ENCODE data around the gene ZBTB7B.
A peak's percentile ranks its signal among the peaks of the same experiment; 100 is the strongest.

ZBTB7B gene

DNA sequence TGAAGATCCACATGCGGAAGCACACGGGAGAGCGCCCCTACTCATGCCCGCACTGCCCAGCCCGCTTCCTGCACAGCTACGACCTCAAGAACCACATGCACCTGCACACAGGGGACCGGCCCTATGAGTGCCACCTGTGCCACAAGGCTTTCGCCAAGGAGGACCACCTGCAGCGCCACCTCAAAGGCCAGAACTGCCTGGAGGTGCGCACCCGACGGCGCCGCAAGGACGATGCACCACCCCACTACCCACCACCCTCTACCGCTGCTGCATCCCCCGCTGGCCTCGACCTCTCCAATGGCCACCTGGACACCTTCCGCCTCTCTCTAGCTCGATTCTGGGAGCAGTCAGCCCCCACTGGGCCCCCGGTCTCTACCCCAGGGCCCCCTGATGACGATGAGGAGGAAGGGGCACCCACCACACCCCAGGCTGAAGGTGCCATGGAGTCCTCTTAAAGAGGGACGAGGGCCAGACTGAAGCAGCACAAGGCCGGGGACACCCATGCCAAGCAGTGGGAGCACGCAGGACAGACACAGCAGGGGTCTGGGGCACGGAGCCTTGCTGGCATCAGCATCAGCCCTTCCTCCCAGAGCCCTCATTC is 13.7 kb downstream of the ZBTB7B start:
- TF ChIP-seq, protein P1, sequence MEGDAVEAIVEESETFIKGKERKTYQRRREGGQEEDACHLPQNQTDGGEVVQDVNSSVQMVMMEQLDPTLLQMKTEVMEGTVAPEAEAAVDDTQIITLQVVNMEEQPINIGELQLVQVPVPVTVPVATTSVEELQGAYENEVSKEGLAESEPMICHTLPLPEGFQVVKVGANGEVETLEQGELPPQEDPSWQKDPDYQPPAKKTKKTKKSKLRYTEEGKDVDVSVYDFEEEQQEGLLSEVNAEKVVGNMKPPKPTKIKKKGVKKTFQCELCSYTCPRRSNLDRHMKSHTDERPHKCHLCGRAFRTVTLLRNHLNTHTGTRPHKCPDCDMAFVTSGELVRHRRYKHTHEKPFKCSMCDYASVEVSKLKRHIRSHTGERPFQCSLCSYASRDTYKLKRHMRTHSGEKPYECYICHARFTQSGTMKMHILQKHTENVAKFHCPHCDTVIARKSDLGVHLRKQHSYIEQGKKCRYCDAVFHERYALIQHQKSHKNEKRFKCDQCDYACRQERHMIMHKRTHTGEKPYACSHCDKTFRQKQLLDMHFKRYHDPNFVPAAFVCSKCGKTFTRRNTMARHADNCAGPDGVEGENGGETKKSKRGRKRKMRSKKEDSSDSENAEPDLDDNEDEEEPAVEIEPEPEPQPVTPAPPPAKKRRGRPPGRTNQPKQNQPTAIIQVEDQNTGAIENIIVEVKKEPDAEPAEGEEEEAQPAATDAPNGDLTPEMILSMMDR (IDR thresholded peaks at IDR 0.05; ENCODE audit: low read depth, low read length, missing control alignments) = no peak
- no peak for DNase-seq (ENCODE audit: low read depth)
- no peak overlapping the region for H3K4me3 ChIP-seq (ENCODE audit: low read depth, low read length)
- in situ Hi-C loops (cut with HindIII; ENCODE audit: low sequenced_read_pairs) = loop anchor here (5.0 kb wide), 1 partner anchor 144 kb away; the partner anchor contains the start of gene KCNN3

- DNase-seq (ENCODE audit: low read depth) = peak; percentile 72
- in situ Hi-C loops (cut with HindIII; ENCODE audit: low sequenced_read_pairs) = loop anchor here (5.0 kb wide), 1 partner anchor 145 kb away; the partner anchor contains the start of gene KCNN3
- TF ChIP-seq, protein P1 (IDR thresholded peaks at IDR 0.05; ENCODE audit: low read depth, low read length, missing control alignments) = peak; percentile 99
- H3K4me3 ChIP-seq (ENCODE audit: low read depth, low read length) = peak overlapping the region; percentile 36
Observed at GRCh38 chr1:155017041-155017945, 14.7 kb downstream of the ZBTB7B start.

DNA sequence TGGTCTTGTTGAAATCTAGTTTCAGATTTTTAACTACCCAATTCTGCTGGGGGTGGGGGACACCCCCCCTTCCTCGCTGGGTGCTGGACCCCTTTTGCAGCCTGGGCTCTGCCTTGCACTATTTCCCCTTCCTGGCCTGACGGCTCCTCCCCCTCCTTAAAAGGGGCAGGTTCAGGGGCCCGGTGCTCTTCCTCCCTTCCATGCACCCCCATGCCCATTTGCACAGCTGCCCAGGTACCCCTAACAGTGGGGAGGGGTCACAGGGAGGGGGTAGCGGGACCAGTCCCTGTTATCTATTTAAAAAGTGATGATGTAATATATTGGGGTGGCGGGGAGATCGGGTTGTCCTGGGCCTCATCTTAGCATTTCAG is 15.3 kb downstream of the ZBTB7B start:
- DNase-seq (ENCODE audit: low read depth) = no peak
- H3K4me3 ChIP-seq (ENCODE audit: low read depth, low read length) = peak overlapping the region; percentile 36
- TF ChIP-seq, protein P1 (IDR thresholded peaks at IDR 0.05; ENCODE audit: low read depth, low read length, missing control alignments) = no peak
- in situ Hi-C loops (cut with HindIII; ENCODE audit: low sequenced_read_pairs) = loop anchor here (5.0 kb wide), 1 partner anchor 146 kb away; the partner anchor contains the start of gene KCNN3

DNA sequence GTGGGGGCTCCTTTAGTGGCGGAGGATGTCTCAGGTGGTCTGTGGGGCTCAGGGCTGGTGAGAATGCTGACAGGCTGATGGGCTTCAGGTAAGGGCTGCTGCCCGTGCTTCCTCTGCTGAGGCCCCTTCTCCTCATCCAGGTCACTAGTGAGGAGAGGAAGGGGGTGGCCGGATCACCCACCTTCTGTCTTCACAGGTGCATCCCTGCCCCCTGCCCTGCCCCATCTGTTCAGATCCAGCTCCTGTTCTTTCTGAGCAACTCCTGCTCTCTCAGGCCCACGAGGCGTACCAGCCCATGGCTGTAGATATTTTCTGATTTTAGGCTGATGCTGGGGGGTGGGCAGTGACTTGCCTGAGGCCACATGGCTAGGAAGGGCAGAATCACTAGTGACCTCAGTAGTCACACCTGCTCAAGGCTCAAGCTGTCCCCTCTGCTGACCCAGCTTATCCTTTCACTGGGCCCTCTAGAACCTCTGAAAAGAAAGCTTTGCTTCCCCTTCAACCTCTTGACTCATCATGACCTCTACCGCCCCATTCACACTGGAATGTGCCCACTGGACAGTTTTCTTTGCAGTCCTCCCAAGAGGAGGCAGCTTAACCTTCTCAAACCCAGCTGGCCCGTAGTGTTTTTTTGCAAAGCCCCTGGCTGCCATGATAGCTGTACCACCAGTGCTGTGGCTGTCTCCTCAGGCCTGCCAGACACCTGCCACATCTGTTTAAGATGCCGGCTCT is 16.2 kb downstream of the ZBTB7B start:
- H3K4me3 ChIP-seq (ENCODE audit: low read depth, low read length) = no peak overlapping the region
- in situ Hi-C loops (cut with HindIII; ENCODE audit: low sequenced_read_pairs) = loop anchor here (5.0 kb wide), 1 partner anchor 146 kb away; the partner anchor contains the start of gene KCNN3
- TF ChIP-seq, protein P1 (IDR thresholded peaks at IDR 0.05; ENCODE audit: low read depth, low read length, missing control alignments) = no peak
- no peak for DNase-seq (ENCODE audit: low read depth)

DNA sequence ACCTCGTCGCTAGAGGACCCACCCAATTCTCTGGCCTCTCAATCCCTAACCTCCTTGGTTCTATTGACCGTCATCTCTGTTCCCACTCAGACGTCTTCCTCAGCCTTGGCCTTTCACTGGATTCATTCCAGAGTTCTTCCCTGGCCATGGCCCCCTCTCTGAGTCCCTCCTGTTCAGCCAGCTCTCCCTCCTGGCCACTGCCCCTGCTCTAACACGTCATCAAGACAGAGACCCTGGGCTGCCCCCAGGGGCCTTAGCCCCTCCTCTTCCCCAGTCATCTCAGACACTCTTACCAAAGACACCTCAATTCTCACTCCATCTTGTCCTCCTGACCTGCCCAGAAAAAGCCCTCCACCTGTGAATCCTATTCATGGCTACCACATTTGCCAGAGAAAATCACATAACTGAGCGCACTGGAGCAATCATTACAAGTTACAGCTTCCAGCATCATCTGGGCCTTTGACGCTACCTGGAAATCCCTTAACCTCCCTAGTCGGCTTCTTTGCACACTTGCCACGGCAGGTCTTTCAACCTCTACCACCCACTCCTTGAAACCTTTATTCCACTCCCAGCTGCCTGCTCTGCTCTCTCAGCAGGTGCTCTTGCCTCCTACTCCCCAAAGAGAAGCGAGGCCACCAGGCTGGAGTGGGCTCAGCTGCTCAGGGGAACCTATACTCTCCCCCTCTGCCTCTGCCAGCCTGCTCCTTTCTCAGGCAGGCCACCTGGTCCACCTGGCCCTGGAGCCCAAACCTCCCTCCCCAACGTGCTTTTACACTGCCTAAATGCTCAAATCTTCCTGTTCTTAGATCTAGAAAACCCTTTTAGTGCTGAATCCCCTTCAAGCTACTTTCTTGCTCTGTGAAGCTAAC is 17.0 kb downstream of the ZBTB7B start:
- DNase-seq (ENCODE audit: low read depth) = no peak
- no peak overlapping the region for H3K4me3 ChIP-seq (ENCODE audit: low read depth, low read length)
- in situ Hi-C loops (cut with HindIII; ENCODE audit: low sequenced_read_pairs) = loop anchor here (5.0 kb wide), 1 partner anchor 147 kb away; the partner anchor contains the start of gene KCNN3
- TF ChIP-seq, protein P1 (IDR thresholded peaks at IDR 0.05; ENCODE audit: low read depth, low read length, missing control alignments) = no peak
